Neural cell (in vitro differentiated cells): Measurements from ENCODE around the gene GRIA1. TPM values are rescaled to one million over a fixed set of nuclear protein-coding genes. Genes with fewer than 3 reads are reported as not detected.

ENCODE experiments used
- H2AFZ ChIP-seq: fragments of 200-600, 300-800 bp; sonication (generic), shearing (Covaris generic); 2 replicates; pipeline ENCODE4 v1.6.0; 2014; ENCODE audit warnings: low read depth, mild to moderate bottlenecking, antibody characterized with exemption, low read length, moderate library complexity
- H3F3A ChIP-seq: fragments of 200-600 bp; shearing (Covaris generic); 2 replicates; pipeline ENCODE4 v1.6.1; 2016; ENCODE audit warnings: mild to moderate bottlenecking, moderate library complexity, mixed read lengths, antibody characterized with exemption, low read length; ENCODE audit not compliant: insufficient read depth, poor library complexity, severe bottlenecking
- H3K27ac ChIP-seq: fragments of 200-600, 300-800 bp; sonication (generic), shearing (Covaris generic); 2 replicates; pipeline ENCODE4 v1.5.1; 2014; ENCODE audit warnings: mild to moderate bottlenecking, low read length, moderate library complexity
- H3K27me3 ChIP-seq: fragments of 300-800, 200-600 bp; sonication (generic), shearing (Covaris generic); 2 replicates; pipeline ENCODE4 v1.6.0; 2014; ENCODE audit warnings: mild to moderate bottlenecking, low read depth, low read length, moderate library complexity; ENCODE audit not compliant: insufficient read depth
- H3K36me3 ChIP-seq: fragments of 300-800, 200-600 bp; sonication (generic), shearing (Covaris generic); 2 replicates; pipeline ENCODE4 v1.5.1; 2014; ENCODE audit warnings: mild to moderate bottlenecking, antibody characterized with exemption, low read length, moderate library complexity; ENCODE audit not compliant: insufficient read depth
- H3K4me2 ChIP-seq: fragments of 300-800, 200-600 bp; sonication (generic), shearing (Covaris generic); 2 replicates; pipeline ENCODE4 v1.6.0; 2014; ENCODE audit warnings: mild to moderate bottlenecking, low read length
- H3K4me3 ChIP-seq: fragments of 300-800, 200-600 bp; sonication (generic), shearing (Covaris generic); 2 replicates; pipeline ENCODE4 v1.5.1; 2014; ENCODE audit warnings: mild to moderate bottlenecking, low read length, moderate library complexity
- H3K79me2 ChIP-seq: fragments of 200-600 bp; shearing (Covaris generic); replicated peaks from 2 replicates; pipeline ENCODE4 v1.6.0; 2014; ENCODE audit warnings: mild to moderate bottlenecking, low read length, moderate library complexity; ENCODE audit not compliant: insufficient read depth
- H3K9ac ChIP-seq: fragments of 300-800, 200-600 bp; sonication (generic), shearing (Covaris generic); 2 replicates; pipeline ENCODE4 v1.6.1; 2016; ENCODE audit warnings: mild to moderate bottlenecking, low read length, mixed read lengths
- H3K9me2 ChIP-seq: fragments of 200-600 bp; shearing (Covaris generic); 2 replicates; pipeline ENCODE4 v1.6.1; 2016; ENCODE audit warnings: mild to moderate bottlenecking, low read length, mixed read lengths; ENCODE audit not compliant: insufficient read depth
- H3K9me3 ChIP-seq: fragments of 200-600, 300-800 bp; sonication (generic), shearing (Covaris generic); 2 replicates; pipeline ENCODE4 v1.6.1; 2016; ENCODE audit warnings: mild to moderate bottlenecking, mixed run types, low read length, moderate library complexity, mixed read lengths
- H4K20me1 ChIP-seq: fragments of 200-600 bp; shearing (Covaris generic); 2 replicates; pipeline ENCODE4 v1.6.1; 2016; ENCODE audit warnings: mild to moderate bottlenecking, mixed run types; ENCODE audit not compliant: insufficient read depth
- EP300 ChIP-seq: fragments of 450-650 bp; conservative IDR thresholded peaks from 2 replicates; pipeline ENCODE4 v1.6.1; 2014; ENCODE audit warnings: antibody characterized with exemption, mild to moderate bottlenecking, moderate library complexity; ENCODE audit not compliant: poor library complexity, severe bottlenecking
- EZH2 ChIP-seq: fragments of 200-600, 300-800 bp; shearing (Covaris generic), sonication (generic); IDR thresholded peaks from 2 replicates; pipeline ENCODE4 v1.6.1; 2014; ENCODE audit warnings: antibody characterized with exemption, low read length, borderline replicate concordance, mild to moderate bottlenecking; ENCODE audit not compliant: insufficient read depth, poor library complexity, severe bottlenecking
- MXI1 ChIP-seq: fragments of 450-650 bp; conservative IDR thresholded peaks from 2 replicates; pipeline ENCODE4 v1.6.1; 2014; ENCODE audit warnings: antibody characterized with exemption, mild to moderate bottlenecking; ENCODE audit not compliant: poor library complexity, severe bottlenecking
- POLR2AphosphoS5 ChIP-seq: IDR thresholded peaks from 2 replicates; pipeline ENCODE4 v1.6.1; 2012
- RAD21 ChIP-seq: fragments of 450-650 bp; conservative IDR thresholded peaks from 2 replicates; pipeline ENCODE4 v1.6.1; 2014; ENCODE audit warnings: antibody characterized with exemption, mild to moderate bottlenecking, moderate library complexity
- SMC3 ChIP-seq: fragments of 450-650 bp; conservative IDR thresholded peaks from 2 replicates; pipeline ENCODE4 v1.6.1; 2014; ENCODE audit warnings: antibody characterized with exemption, mild to moderate bottlenecking, moderate library complexity; ENCODE audit not compliant: poor library complexity
- TAF1 ChIP-seq: IDR thresholded peaks from 2 replicates; pipeline ENCODE4 v1.6.1; 2012; ENCODE audit warnings: low read depth
- polyA plus RNA-seq: library from polyadenylated mRNA; depleted of rRNA; stranded (reverse); fragments of >200 nt; gene quantifications from 2 replicates; pipeline ENCODE4 v1.2.3, GENCODE V29; 2014
- TF ChIP-seq, protein P1 (sequence below): fragments of 450-650 bp; IDR thresholded peaks from 2 replicates; pipeline ENCODE4 v1.5.1; 2014; ENCODE audit warnings: antibody characterized with exemption, mild to moderate bottlenecking, moderate library complexity; ENCODE audit not compliant: poor library complexity, severe bottlenecking
- TF ChIP-seq, protein P2 (sequence below): IDR thresholded peaks from 2 replicates; pipeline ENCODE4 v1.6.1; 2012; ENCODE audit warnings: borderline replicate concordance

Gene GRIA1
- polyA plus RNA-seq, 1 donor from 2014 or later, result 59.6 TPM

DNA sequence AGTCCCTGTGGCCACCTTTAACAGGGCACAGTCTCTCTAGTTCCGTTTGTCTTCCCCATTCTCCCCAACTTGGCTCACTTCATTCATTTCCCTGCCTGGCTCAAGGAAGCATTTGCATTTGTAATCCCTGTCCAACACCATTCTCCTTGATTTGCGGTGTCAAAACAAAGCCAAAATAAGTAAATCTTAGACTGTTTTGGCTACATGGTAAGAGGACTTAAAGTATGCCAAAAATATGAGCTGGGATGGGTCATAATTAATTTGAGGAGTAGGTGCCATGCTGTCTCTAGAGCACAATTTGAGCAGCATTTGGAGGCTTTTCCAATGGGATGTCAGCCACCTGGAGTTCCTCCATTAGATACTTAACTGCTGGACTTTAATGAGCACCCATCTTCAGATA is 3.7 kb upstream of the GRIA1 start:
- H2AFZ ChIP-seq, result no peak overlapping the region

GRCh38 chr5:153489611-153490010 is 859 bp upstream of the GRIA1 start:
- H3K27ac ChIP-seq, result peak overlapping the region; percentile 84
- no peaks in the 10 kb centered on the region for H3K9me3 ChIP-seq
- no peak overlapping the region for H2AFZ ChIP-seq
- peaks cover 33% of the 10 kb centered on the region for H3K79me2 ChIP-seq
- no peaks in the 10 kb centered on the region for H3K36me3 ChIP-seq
- H3K4me2 ChIP-seq, result peak overlapping the region; percentile 65
- H3K9me2 ChIP-seq, result no peaks in the 10 kb centered on the region
- H3F3A ChIP-seq, result no peaks in the 10 kb centered on the region
- TF ChIP-seq RAD21 (no peak), SMC3 (no peak), EP300 (no peak)
- TF ChIP-seq, protein P1, sequence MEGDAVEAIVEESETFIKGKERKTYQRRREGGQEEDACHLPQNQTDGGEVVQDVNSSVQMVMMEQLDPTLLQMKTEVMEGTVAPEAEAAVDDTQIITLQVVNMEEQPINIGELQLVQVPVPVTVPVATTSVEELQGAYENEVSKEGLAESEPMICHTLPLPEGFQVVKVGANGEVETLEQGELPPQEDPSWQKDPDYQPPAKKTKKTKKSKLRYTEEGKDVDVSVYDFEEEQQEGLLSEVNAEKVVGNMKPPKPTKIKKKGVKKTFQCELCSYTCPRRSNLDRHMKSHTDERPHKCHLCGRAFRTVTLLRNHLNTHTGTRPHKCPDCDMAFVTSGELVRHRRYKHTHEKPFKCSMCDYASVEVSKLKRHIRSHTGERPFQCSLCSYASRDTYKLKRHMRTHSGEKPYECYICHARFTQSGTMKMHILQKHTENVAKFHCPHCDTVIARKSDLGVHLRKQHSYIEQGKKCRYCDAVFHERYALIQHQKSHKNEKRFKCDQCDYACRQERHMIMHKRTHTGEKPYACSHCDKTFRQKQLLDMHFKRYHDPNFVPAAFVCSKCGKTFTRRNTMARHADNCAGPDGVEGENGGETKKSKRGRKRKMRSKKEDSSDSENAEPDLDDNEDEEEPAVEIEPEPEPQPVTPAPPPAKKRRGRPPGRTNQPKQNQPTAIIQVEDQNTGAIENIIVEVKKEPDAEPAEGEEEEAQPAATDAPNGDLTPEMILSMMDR, result no peak
- TF ChIP-seq, protein P2, sequence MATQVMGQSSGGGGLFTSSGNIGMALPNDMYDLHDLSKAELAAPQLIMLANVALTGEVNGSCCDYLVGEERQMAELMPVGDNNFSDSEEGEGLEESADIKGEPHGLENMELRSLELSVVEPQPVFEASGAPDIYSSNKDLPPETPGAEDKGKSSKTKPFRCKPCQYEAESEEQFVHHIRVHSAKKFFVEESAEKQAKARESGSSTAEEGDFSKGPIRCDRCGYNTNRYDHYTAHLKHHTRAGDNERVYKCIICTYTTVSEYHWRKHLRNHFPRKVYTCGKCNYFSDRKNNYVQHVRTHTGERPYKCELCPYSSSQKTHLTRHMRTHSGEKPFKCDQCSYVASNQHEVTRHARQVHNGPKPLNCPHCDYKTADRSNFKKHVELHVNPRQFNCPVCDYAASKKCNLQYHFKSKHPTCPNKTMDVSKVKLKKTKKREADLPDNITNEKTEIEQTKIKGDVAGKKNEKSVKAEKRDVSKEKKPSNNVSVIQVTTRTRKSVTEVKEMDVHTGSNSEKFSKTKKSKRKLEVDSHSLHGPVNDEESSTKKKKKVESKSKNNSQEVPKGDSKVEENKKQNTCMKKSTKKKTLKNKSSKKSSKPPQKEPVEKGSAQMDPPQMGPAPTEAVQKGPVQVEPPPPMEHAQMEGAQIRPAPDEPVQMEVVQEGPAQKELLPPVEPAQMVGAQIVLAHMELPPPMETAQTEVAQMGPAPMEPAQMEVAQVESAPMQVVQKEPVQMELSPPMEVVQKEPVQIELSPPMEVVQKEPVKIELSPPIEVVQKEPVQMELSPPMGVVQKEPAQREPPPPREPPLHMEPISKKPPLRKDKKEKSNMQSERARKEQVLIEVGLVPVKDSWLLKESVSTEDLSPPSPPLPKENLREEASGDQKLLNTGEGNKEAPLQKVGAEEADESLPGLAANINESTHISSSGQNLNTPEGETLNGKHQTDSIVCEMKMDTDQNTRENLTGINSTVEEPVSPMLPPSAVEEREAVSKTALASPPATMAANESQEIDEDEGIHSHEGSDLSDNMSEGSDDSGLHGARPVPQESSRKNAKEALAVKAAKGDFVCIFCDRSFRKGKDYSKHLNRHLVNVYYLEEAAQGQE, result no peak
- H3K27me3 ChIP-seq, result no peaks in the 10 kb centered on the region
- no peaks in the 10 kb centered on the region for H4K20me1 ChIP-seq
- H3K9ac ChIP-seq, result peak overlapping the region; percentile 80
- H3K4me3 ChIP-seq, result peak overlapping the region; percentile 80

More for the DNA sequence above, 3.7 kb upstream of the GRIA1 start:
- H3F3A ChIP-seq, result no peaks in the 10 kb centered on the region
- no peaks in the 10 kb centered on the region for H3K27me3 ChIP-seq
- H3K9me3 ChIP-seq, result no peaks in the 10 kb centered on the region
- no peak overlapping the region for H3K27ac ChIP-seq
- no peaks in the 10 kb centered on the region for H3K36me3 ChIP-seq
- TF ChIP-seq EP300 (no peak), MXI1 (no peak), EZH2 (no peak), SMC3 (no peak), RAD21 (no peak), POLR2AphosphoS5 (no peak), TAF1 (no peak)
- TF ChIP-seq, protein P1, result no peak
- TF ChIP-seq, protein P2, result no peak
- no peak overlapping the region for H3K4me2 ChIP-seq
- no peaks in the 10 kb centered on the region for H3K9me2 ChIP-seq
- no peak overlapping the region for H3K9ac ChIP-seq
- peaks cover 4% of the 10 kb centered on the region for H3K79me2 ChIP-seq
- no peak overlapping the region for H3K4me3 ChIP-seq
- H4K20me1 ChIP-seq, result no peaks in the 10 kb centered on the region
